HG02884 (cell line): ENCODE measurements around the gene CPAMD8.

Experiments
- ATAC-seq: cut with Tn5 transposase; IDR thresholded peaks from one replicate; pipeline ENCODE4 v1.9.1; 2021; ENCODE audit warnings: mild to moderate bottlenecking, moderate library complexity; ENCODE audit not compliant: unreplicated experiment

Gene CPAMD8

DNA sequence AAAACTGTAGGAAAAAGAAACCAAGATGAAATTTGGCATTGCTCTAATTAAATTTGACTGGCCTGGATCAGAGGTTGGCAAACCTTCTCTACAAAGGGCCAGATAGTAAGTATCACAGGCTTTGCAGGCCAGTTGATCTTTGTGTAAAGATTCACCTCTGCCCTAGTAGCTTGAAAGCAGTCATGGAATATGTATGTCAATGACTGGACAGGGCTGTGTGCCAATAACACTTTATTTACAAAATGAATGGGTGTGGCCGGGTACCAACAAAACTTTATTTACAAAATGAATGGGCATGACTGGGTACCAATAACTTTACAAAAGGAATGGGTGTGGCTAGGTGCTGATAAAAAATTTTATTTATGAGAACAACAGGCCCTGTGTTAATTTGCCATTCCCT is 177.4 kb downstream of the CPAMD8 start:
- ATAC-seq: no peak

DNA sequence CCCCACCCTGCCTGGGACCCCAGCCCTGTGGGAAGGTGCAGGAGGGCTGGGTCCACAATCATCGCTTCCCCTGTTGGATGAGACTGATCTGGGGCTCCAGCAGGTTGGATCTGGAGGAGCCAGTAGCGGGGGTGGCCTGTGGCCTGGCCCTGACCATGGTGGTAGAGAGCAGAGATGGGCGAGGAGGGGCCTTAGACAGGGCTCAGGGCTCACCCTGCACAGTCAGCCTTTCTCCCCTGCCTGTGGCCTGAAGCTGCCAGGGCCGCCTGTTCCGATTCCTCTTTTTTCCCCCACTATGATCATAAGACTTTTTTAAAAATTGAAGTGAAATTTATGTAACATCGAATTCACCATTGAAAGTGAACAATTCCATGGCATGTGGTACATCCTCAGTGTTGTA is 179.2 kb downstream of the CPAMD8 start:
- ATAC-seq: no peak

DNA sequence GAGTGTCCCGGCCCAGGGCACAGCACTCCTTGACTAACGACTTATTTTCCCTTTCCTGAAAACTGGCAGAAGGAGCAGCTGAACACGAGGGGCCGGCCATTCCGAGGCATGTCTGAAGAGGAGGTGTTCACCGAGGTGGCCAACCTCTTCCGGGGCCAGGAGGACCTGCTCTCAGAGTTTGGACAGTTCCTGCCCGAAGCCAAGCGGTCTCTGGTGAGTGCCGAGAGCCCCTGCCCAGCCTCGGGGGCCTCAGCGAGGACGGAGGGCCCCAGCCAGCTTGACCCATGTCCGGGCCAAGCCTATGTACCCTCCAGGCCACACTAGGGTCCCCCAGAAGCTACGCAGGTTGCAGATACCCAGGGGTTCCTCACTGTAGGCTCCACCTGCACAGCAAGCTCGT is 179.7 kb downstream of the CPAMD8 start:
- no peak for ATAC-seq
